CD4-positive, alpha-beta T cell treated with Interleukin-10 for 1 hour (primary cell): ENCODE measurements around the gene NAB1.

Source experiments
- DNase-seq: peaks from one replicate; pipeline ENCODE4 v3.0.0-alpha.2; 2020

NAB1 gene

GRCh38 chr2:190717306-190717705, 68.4 kb downstream of the NAB1 start:
- no peak for DNase-seq

GRCh38 chr2:190717764-190718651, 69.1 kb downstream of the NAB1 start:
- no peak for DNase-seq

- DNase-seq = no peak
These were observed 70.0 kb downstream of the NAB1 start for GRCh38 chr2:190718652-190719526.

GRCh38 chr2:190720276-190720675, 71.4 kb downstream of the NAB1 start:
- DNase-seq = no peak

- no peak for DNase-seq
These were observed 71.8 kb downstream of the NAB1 start for GRCh38 chr2:190720691-190721090.

GRCh38 chr2:190722061-190722759, 73.3 kb downstream of the NAB1 start:
- DNase-seq = no peak

- no peak for DNase-seq
These were observed 74.0 kb downstream of the NAB1 start for GRCh38 chr2:190722835-190723234.

- DNase-seq = no peak
These were observed 74.7 kb downstream of the NAB1 start for GRCh38 chr2:190723397-190724090.

GRCh38 chr2:190726255-190726654, 77.4 kb downstream of the NAB1 start:
- no peak for DNase-seq

GRCh38 chr2:190736355-190736754, 87.5 kb downstream of the NAB1 start:
- no peak for DNase-seq

- no peak for DNase-seq
These were observed 91.6 kb downstream of the NAB1 start for GRCh38 chr2:190740449-190740848.
